Common myeloid progenitor, CD34-positive (primary cell): ENCODE measurements around the gene PDPK1.

ENCODE experiments used
- CTCF ChIA-PET: fragments of 350-600 bp; sonication (Branson Sonifier 250); formaldehyde crosslinking; loops from one replicate; lab custom pipeline; 2021; ENCODE audit warnings: antibody characterized with exemption; lab: Charles Lee
- POLR2A ChIA-PET: fragments of 350-600 bp; sonication (Branson Sonifier 250); formaldehyde crosslinking; loops from one replicate; lab custom pipeline; 2021; ENCODE audit warnings: antibody characterized with exemption; lab: Charles Lee
- DNase-seq, 3 donors: peaks; one replicate each; pipeline versions ENCODE4 v3.0.0 to v3.0.0-alpha.2; 2013
- H3K27ac ChIP-seq, 2 experiments: 1 replicate in 1 of 2; 2 replicates in 1 of 2; pipeline ENCODE4 v1.7.0; 2013; ENCODE audit warnings: inconsistent platforms in 2 of 2, low read length in 2 of 2, mild to moderate bottlenecking in 2 of 2, low read depth in 1 of 2, moderate library complexity in 1 of 2; ENCODE audit not compliant: severe bottlenecking in 2 of 2, insufficient read depth in 1 of 2, poor library complexity in 1 of 2
- H3K27me3 ChIP-seq, 5 experiments: replicated peaks in 2 of 5; 1 replicate in 3 of 5; 2 replicates in 2 of 5; pipeline versions ENCODE4 v1.6.1 to v1.7.0; 2013; ENCODE audit warnings: low read length in 4 of 5, mild to moderate bottlenecking in 2 of 5, moderate library complexity in 2 of 5, inconsistent platforms in 1 of 5; ENCODE audit not compliant: insufficient read depth in 5 of 5, control insufficient read depth in 4 of 5
- H3K36me3 ChIP-seq, 4 experiments: 1 replicate in 2 of 4; 2 replicates in 2 of 4; pipeline versions ENCODE4 v1.6.1 to v1.7.0; 2013; ENCODE audit warnings: low read length in 3 of 4, control low read depth in 1 of 4, mild to moderate bottlenecking in 1 of 4; ENCODE audit not compliant: control insufficient read depth in 4 of 4, insufficient read depth in 4 of 4
- H3K4me1 ChIP-seq, 4 experiments: 1 replicate in 3 of 4; 2 replicates in 1 of 4; pipeline versions ENCODE4 v1.6.1 to v1.7.1; 2013; ENCODE audit warnings: low read length in 3 of 4, mild to moderate bottlenecking in 3 of 4, control low read depth in 1 of 4, inconsistent platforms in 1 of 4, moderate library complexity in 1 of 4; ENCODE audit not compliant: control insufficient read depth in 4 of 4, insufficient read depth in 4 of 4; ENCODE audit errors: control extremely low read depth in 1 of 4
- H3K4me3 ChIP-seq, 7 experiments: 1 replicate in 4 of 7; 2 replicates in 3 of 7; pipeline versions ENCODE4 v1.5.1 to v1.7.0; 2013; ENCODE audit warnings: mild to moderate bottlenecking in 7 of 7, low read length in 6 of 7, moderate library complexity in 6 of 7, inconsistent platforms in 2 of 7, low read depth in 2 of 7, control low read depth in 1 of 7; ENCODE audit not compliant: insufficient read depth in 4 of 7, control insufficient read depth in 1 of 7; ENCODE audit errors: extremely low read depth in 1 of 7
- H3K9me3 ChIP-seq, 5 experiments: 1 replicate in 4 of 5; 2 replicates in 1 of 5; pipeline versions ENCODE4 v1.6.1 to v1.7.1; 2013; ENCODE audit warnings: low read length in 4 of 5, mild to moderate bottlenecking in 2 of 5, inconsistent platforms in 1 of 5, low read depth in 1 of 5, moderate library complexity in 1 of 5; ENCODE audit not compliant: control insufficient read depth in 4 of 5, insufficient read depth in 2 of 5; ENCODE audit errors: control extremely low read depth in 1 of 5
- WGBS: methylation state at CpG from one replicate; pipeline ENCODE4 v1.1.5; 2013; ENCODE audit not compliant: insufficient coverage; 5-methylcytosine and 5-hydroxymethylcytosine counted together

The PDPK1 gene

DNA sequence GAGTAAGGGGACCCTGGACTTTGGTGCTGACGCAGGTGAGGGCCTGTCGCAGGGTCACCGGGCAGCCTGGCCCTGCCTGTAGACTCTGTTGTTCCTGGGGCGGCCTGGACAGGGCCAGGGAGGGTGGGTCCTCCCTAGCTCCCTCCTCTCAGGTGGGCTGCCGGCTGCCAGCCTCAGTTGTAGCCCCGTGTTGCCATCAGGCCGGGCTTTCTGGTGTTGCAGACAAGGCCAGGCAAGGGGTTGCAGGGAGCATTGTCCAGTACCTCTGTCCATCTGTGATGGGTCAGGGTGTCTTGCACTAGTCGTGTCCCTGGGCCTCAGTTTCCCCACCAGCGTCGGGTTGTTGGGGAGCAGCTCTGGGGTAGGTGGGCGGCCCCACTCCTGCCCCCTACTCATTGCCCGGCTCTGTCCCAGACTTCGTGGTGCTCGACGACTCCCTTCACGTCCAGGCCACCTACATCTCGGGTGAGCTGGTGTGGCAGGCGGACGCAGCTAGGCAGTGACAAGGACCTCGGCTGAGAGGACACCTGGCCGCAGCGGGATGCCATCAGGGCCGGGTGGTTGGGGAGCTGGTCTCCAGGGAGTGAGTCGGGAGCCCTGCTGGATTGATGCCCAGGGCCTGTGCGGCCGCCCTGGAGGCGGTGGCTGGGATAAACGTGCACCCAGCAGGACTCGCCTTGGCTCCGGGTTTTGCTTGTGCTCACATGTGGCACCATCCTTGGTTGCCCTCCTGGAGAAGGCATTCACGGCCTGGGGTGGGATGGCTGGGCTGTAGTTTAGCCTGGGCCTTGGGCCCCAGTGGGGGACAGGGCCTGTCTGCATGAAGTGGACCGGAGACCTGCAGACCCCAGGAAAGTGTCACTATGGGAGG, 8.5 kb upstream of the PDPK1 start:
- WGBS, result 98% methylated on average over 28 of the region's 32 CpGs
- CTCF ChIA-PET, result interaction anchor here (0.9 kb wide), 1 partner anchor 9 kb away, joined by 3 read pairs; the partner anchor contains the start of gene AMDHD2

DNA sequence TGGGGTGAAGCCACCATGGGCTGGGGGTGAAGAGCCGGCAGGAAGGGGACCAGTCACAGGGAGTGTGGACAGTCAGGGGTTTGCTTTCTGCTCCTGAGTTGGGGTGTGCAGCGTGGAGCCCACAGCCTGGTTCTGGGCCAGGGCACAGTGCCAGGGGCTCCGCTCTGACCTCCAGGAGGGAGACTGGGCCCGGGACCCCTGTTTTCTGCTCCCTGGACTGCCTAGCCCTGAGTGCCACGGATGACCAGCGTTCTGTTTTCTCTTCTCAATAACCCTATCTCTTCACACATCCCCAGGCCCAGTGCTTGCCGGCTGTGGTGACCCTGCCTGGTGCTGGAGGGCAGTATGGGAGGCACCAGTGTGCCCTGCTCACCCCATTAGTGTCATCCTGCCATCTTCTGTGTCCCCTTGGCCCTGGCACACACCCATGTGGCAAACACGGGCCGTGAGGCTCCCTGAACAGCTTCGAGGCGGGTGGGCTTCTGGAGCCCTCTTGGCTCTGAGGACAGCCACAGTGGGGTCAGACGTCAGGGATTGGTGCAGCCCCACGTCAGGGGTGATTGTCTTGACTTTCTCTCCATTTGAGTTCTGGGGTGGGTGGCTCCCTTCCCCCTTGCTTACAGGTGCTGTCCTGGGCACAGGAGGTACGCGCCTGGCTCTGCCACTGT, 7.7 kb upstream of the PDPK1 start:
- peaks cover 3 to 42% (median 28%) of the 10 kb centered on the region in 4 experiments for H3K36me3 ChIP-seq

More for the DNA sequence above, 8.5 kb upstream of the PDPK1 start:
- no peaks in the 10 kb centered on the region for H3K27me3 ChIP-seq
- H3K4me3 ChIP-seq, result no peak overlapping the region
- H3K36me3 ChIP-seq, result peaks cover 3 to 47% (median 32%) of the 10 kb centered on the region in 4 experiments
- POLR2A ChIA-PET, result no interaction called here
- H3K4me1 ChIP-seq, result peaks cover 0 to 24% (median 18%) of the 10 kb centered on the region in 4 experiments
- DNase-seq, result peak in 2 of 3 donors; percentile 36 to 41
- H3K9me3 ChIP-seq, result no peaks in the 10 kb centered on the region
- H3K27ac ChIP-seq, result no peak overlapping the region

GRCh38 chr16:2530629-2531318, 7.0 kb upstream of the PDPK1 start:
- no peak overlapping the region for H3K27ac ChIP-seq
- DNase-seq, result no peak
- ChIA-PET POLR2A (interaction anchor here (0.6 to 2.8 kb wide), 4 partner anchors 11 to 23 kb away, joined by 3 to 24 read pairs (median 4); partner anchors contain the start of genes AMDHD2 and ATP6V0C), CTCF (interaction anchor here (1.4 kb wide), 1 partner anchor 11 kb away, joined by 7 read pairs; the partner anchor contains the start of gene AMDHD2)
- H3K4me1 ChIP-seq, result peaks cover 0 to 24% (median 18%) of the 10 kb centered on the region in 4 experiments
- peaks cover 3 to 42% (median 28%) of the 10 kb centered on the region in 4 experiments for H3K36me3 ChIP-seq
- 98% methylated on average over 13 of the region's 14 CpGs for WGBS
- H3K27me3 ChIP-seq, result no peaks in the 10 kb centered on the region
- no peaks in the 10 kb centered on the region for H3K9me3 ChIP-seq
- peak overlapping the region in 2 of 7 experiments; percentile 78 to 81 for H3K4me3 ChIP-seq

More for the DNA sequence above, 7.7 kb upstream of the PDPK1 start:
- H3K27me3 ChIP-seq, result no peaks in the 10 kb centered on the region
- peaks cover 0 to 24% (median 18%) of the 10 kb centered on the region in 4 experiments for H3K4me1 ChIP-seq
- WGBS, result 97% methylated on average over 14 of the region's 15 CpGs
- ChIA-PET CTCF (interaction anchor here (1.4 kb wide), 1 partner anchor 10 kb away, joined by 7 read pairs; the partner anchor contains the start of gene AMDHD2), POLR2A (interaction anchor here (1.3 to 2.8 kb wide), 2 partner anchors 10 to 23 kb away, joined by 3 to 24 read pairs; partner anchors contain the start of gene AMDHD2)
- H3K27ac ChIP-seq, result no peak overlapping the region
- no peak overlapping the region for H3K4me3 ChIP-seq
- H3K9me3 ChIP-seq, result no peaks in the 10 kb centered on the region
- DNase-seq, result no peak

GRCh38 chr16:2531371-2531695, 6.5 kb upstream of the PDPK1 start, which contains the start of gene CEMP1:
Gene CEMP1, minus strand, starts transcription at chr16:2531408. Its CDS starts 335 bp downstream, at chr16:2531073.
- ChIA-PET POLR2A (interaction anchor here (0.6 to 2.8 kb wide), 4 partner anchors 12 to 24 kb away, joined by 3 to 24 read pairs (median 4); partner anchors contain the start of genes AMDHD2 and ATP6V0C), CTCF (interaction anchor here (1.2 to 1.4 kb wide), 2 partner anchors 11 to 24 kb away, joined by 3 to 7 read pairs; partner anchors contain the start of gene AMDHD2)
- Histone ChIP-seq H3K27ac (peak within 1 kb of the TSS in 1 of 2 experiments; percentile 76), H3K27me3 (no peaks in the 10 kb centered on the region), H3K4me3 (peak within 1 kb of the TSS; percentile 50 to 81 (median 73)), H3K36me3 (peaks cover 0 to 36% (median 24%) of the 10 kb centered on the region in 4 experiments), H3K4me1 (peaks cover 0 to 18% (median 16%) of the 10 kb centered on the region in 4 experiments), H3K9me3 (no peaks in the 10 kb centered on the region)
- DNase-seq, result no peak
- WGBS, result 0% methylated on average over 4 of the region's 11 CpGs

DNA sequence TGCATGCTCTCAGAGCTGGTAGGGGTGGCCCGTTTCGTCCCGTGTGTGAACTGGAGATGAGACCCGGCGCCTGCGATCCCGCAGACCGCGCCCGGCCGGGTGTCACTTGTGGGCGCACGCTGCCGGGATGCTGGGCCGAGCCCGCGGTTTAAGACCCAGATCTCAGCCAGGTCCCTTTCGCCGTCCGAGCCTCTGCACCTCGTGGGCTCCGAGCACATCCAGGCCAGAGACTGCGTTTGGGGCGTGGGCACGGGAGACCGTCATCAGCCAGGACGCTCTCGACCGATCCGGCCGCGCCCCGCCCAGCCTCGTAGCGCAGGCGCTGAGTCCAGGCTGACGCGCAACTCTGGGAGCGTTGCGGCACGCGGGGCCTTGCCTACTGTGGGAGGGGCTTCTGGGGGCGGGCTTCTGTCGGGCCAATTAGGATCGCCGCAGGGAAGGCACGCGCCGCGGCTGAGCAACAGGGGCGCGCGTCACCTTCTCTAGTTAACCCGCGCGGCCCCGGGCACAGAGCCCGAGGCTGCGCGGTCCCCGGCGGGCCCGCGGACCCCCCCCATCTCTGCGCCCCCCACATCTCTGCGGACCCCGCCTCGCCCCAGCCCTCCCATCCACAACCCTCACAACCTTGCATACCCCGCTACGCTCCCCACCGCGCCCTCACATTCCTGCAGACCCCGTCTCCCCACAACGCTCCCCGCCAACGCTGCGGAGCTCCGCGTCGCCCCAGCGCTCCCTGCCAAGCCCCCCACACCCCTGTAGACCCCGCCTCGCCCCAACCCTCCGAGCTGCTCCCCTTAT, 5.9 kb upstream of the PDPK1 start:
- CTCF ChIA-PET, result interaction anchor here (0.9 to 1.5 kb wide), 4 partner anchors 12 to 25 kb away, joined by 3 to 7 read pairs (median 3); partner anchors contain the start of gene AMDHD2
- Histone ChIP-seq H3K4me1 (peaks cover 0 to 19% (median 17%) of the 10 kb centered on the region in 4 experiments), H3K4me3 (peak overlapping the region; percentile 50 to 81 (median 73)), H3K36me3 (peaks cover 0 to 33% (median 20%) of the 10 kb centered on the region in 4 experiments), H3K27ac (peak overlapping the region in 1 of 2 experiments; percentile 76), H3K27me3 (no peaks in the 10 kb centered on the region), H3K9me3 (no peaks in the 10 kb centered on the region)
- peak; percentile 93 to 97 (median 96) for DNase-seq
- POLR2A ChIA-PET, result interaction anchor here (0.5 to 2.8 kb wide), 4 partner anchors 12 to 1777 kb away, joined by 3 to 24 read pairs (median 4); partner anchors contain the start of gene AMDHD2
- WGBS, result under 1% methylated on average over 71 of the region's 84 CpGs
